H9 (cell line): Measurements from ENCODE around the gene RNF13. TPM values are rescaled to one million over a fixed set of nuclear protein-coding genes. Genes with fewer than 3 reads are reported as not detected.

ENCODE experiments used
- DNase-seq: peaks from one replicate; pipeline ENCODE4 v3.0.0-alpha.2; 2017
- H2AFZ ChIP-seq: one replicate; pipeline ENCODE4 v1.6.1; 2013; ENCODE audit warnings: mild to moderate bottlenecking, low read length, control low read depth, moderate library complexity
- H2AK5ac ChIP-seq: 2 replicates; pipeline ENCODE4 v1.6.1; 2013; ENCODE audit warnings: low read length, control low read depth, mixed read lengths; ENCODE audit not compliant: insufficient read length
- H2BK120ac ChIP-seq: one replicate; pipeline ENCODE4 v1.6.1; 2013; ENCODE audit warnings: low read depth, mild to moderate bottlenecking, low read length, control low read depth, inconsistent platforms; ENCODE audit not compliant: poor library complexity, severe bottlenecking
- H2BK12ac ChIP-seq: 2 replicates; pipeline ENCODE4 v1.6.1; 2013; ENCODE audit warnings: low read length, control low read depth, mixed read lengths, low read depth; ENCODE audit not compliant: insufficient read length
- H2BK15ac ChIP-seq: 2 replicates; pipeline ENCODE4 v1.6.1; 2013; ENCODE audit warnings: low read depth, low read length, control low read depth
- H2BK20ac ChIP-seq: one replicate; pipeline ENCODE4 v1.6.1; 2013; ENCODE audit warnings: low read depth, mild to moderate bottlenecking, low read length, control low read depth, inconsistent platforms; ENCODE audit not compliant: poor library complexity, severe bottlenecking
- H2BK5ac ChIP-seq: 2 replicates; pipeline ENCODE4 v1.6.1; 2013; ENCODE audit warnings: low read length, control low read depth, mixed read lengths; ENCODE audit not compliant: insufficient read length
- H3K14ac ChIP-seq: 2 replicates; pipeline ENCODE4 v1.6.1; 2013; ENCODE audit warnings: low read length, control low read depth; ENCODE audit not compliant: insufficient read depth
- H3K18ac ChIP-seq: 2 replicates; pipeline ENCODE4 v1.6.1; 2013; ENCODE audit warnings: low read depth, mild to moderate bottlenecking, mixed read lengths, low read length, control low read depth; ENCODE audit not compliant: insufficient read length
- H3K23ac ChIP-seq: 2 replicates; pipeline ENCODE4 v1.6.1; 2013; ENCODE audit warnings: low read length, control low read depth, mixed read lengths, low read depth; ENCODE audit not compliant: insufficient read length
- H3K23me2 ChIP-seq: 2 replicates; pipeline ENCODE4 v1.6.1; 2013; ENCODE audit warnings: low read depth, mild to moderate bottlenecking, mixed read lengths, low read length, control low read depth; ENCODE audit not compliant: insufficient read length, poor library complexity, severe bottlenecking
- H3K27ac ChIP-seq: 2 replicates; pipeline ENCODE4 v1.5.1; 2013; ENCODE audit warnings: low read length, control low read depth, mixed read lengths, low read depth; ENCODE audit not compliant: insufficient read length
- H3K27me3 ChIP-seq: 2 replicates; pipeline ENCODE4 v1.6.1; 2013; ENCODE audit warnings: low read length, control low read depth, inconsistent platforms; ENCODE audit not compliant: insufficient read depth
- H3K4ac ChIP-seq: 2 replicates; pipeline ENCODE4 v1.6.1; 2013; ENCODE audit warnings: low read depth, mild to moderate bottlenecking, control low read depth, inconsistent platforms, low read length, moderate library complexity
- H3K4me1 ChIP-seq: 2 replicates; pipeline ENCODE4 v1.6.1; 2013; ENCODE audit warnings: low read length, control low read depth, inconsistent platforms; ENCODE audit not compliant: insufficient read depth
- H3K4me2 ChIP-seq: 2 replicates; pipeline ENCODE4 v1.6.1; 2013; ENCODE audit warnings: low read length, control low read depth, mixed read lengths; ENCODE audit not compliant: insufficient read length, insufficient read depth
- H3K56ac ChIP-seq: 2 replicates; pipeline ENCODE4 v1.6.1; 2013; ENCODE audit warnings: low read depth, mild to moderate bottlenecking, mixed read lengths, low read length, control low read depth; ENCODE audit not compliant: insufficient read length
- H3K79me1 ChIP-seq: 2 replicates; pipeline ENCODE4 v1.6.1; 2013; ENCODE audit warnings: low read depth, mild to moderate bottlenecking, moderate library complexity, low read length, control low read depth, inconsistent platforms; ENCODE audit not compliant: insufficient read depth, poor library complexity, severe bottlenecking
- H3K79me2 ChIP-seq: 2 replicates; pipeline ENCODE4 v1.6.1; 2013; ENCODE audit warnings: low read length, control low read depth, inconsistent platforms; ENCODE audit not compliant: insufficient read depth
- H3K9ac ChIP-seq: 2 replicates; pipeline ENCODE4 v1.6.1; 2013; ENCODE audit warnings: low read length, control low read depth, mixed read lengths; ENCODE audit not compliant: insufficient read length; ENCODE audit errors: extremely low read depth
- H3K9me3 ChIP-seq: one replicate; pipeline ENCODE4 v1.6.1; 2013; ENCODE audit warnings: low read depth, low read length, inconsistent platforms; ENCODE audit not compliant: control insufficient read depth
- H3T11ph ChIP-seq: one replicate; pipeline ENCODE4 v1.6.1; 2013; ENCODE audit warnings: mild to moderate bottlenecking, low read length, control low read depth, inconsistent platforms
- H4K20me1 ChIP-seq: one replicate; pipeline ENCODE4 v1.6.1; 2013; ENCODE audit not compliant: control insufficient read depth, insufficient read length, insufficient read depth
- H4K5ac ChIP-seq: 2 replicates; pipeline ENCODE4 v1.6.1; 2013; ENCODE audit warnings: low read depth, mild to moderate bottlenecking, mixed read lengths, low read length, control low read depth; ENCODE audit not compliant: insufficient read length
- H4K8ac ChIP-seq: replicated peaks from 2 replicates; pipeline ENCODE4 v1.6.1; 2013; ENCODE audit warnings: low read length, control low read depth, mixed read lengths, low read depth; ENCODE audit not compliant: insufficient read length
- H4K91ac ChIP-seq: 2 replicates; pipeline ENCODE4 v1.6.1; 2013; ENCODE audit warnings: low read depth, mild to moderate bottlenecking, moderate library complexity, mixed read lengths, low read length, control low read depth; ENCODE audit not compliant: insufficient read length
- H3K27ac Mint-ChIP-seq, 3 experiments: 2 replicates in 2 of 3; 3 replicates in 1 of 3; pipeline ENCODE4 v1.8.0; 2020 to 2021; ENCODE audit warnings: mixed read lengths in 3 of 3, mild to moderate bottlenecking in 1 of 3, moderate library complexity in 1 of 3
- H3K27me3 Mint-ChIP-seq: 2 replicates; pipeline ENCODE4 v1.8.0; 2021; ENCODE audit warnings: low read depth, mild to moderate bottlenecking, moderate library complexity, mixed read lengths
- H3K36me3 Mint-ChIP-seq, 3 experiments: 2 replicates in 2 of 3; 3 replicates in 1 of 3; pipeline ENCODE4 v1.8.0; 2020 to 2021; ENCODE audit warnings: low read depth in 3 of 3, mixed read lengths in 3 of 3; ENCODE audit not compliant: insufficient read depth in 1 of 3
- H3K4me1 Mint-ChIP-seq, 2 experiments: 2 replicates each; pipeline ENCODE4 v1.8.0; 2020; ENCODE audit warnings: mixed read lengths in 2 of 2
- H3K4me3 Mint-ChIP-seq, 2 experiments: 2 replicates in 1 of 2; 3 replicates in 1 of 2; pipeline ENCODE4 v1.8.0; 2020 to 2021; ENCODE audit warnings: mild to moderate bottlenecking in 2 of 2, mixed read lengths in 2 of 2, moderate library complexity in 1 of 2
- H3K9me3 Mint-ChIP-seq, 2 experiments: 2 replicates in 1 of 2; 3 replicates in 1 of 2; pipeline ENCODE4 v1.8.0; 2020; ENCODE audit warnings: mild to moderate bottlenecking in 2 of 2, mixed read lengths in 2 of 2, moderate library complexity in 1 of 2
- CTCF ChIP-seq: fragments of 200-600 bp; sonication (generic); conservative IDR thresholded peaks from 3 replicates; pipeline ENCODE4 v1.8.0; 2021; ENCODE audit warnings: antibody characterized with exemption, mild to moderate bottlenecking
- WGBS: extraction: QIAGEN DNeasy Blood & Tissue Kit; methylation state at CpG from one replicate; pipeline ENCODE4 v1.1.7; 2013; ENCODE audit warnings: missing lambda C conversion rate, low lambda C conversion rate, mixed read lengths; ENCODE audit not compliant: insufficient read length; ENCODE audit errors: extremely low coverage; 5-methylcytosine and 5-hydroxymethylcytosine counted together
- total RNA-seq: library from RNA; stranded (reverse); gene quantifications from 2 replicates; pipeline ENCODE4 v1.2.1, GENCODE V29; 2021

Gene RNF13
- total RNA-seq, 1 experiment from 2014 or later = 23.4 TPM

- WGBS = no CpG with 5 or more reads among the region's 4 CpGs
- no peaks in the 10 kb centered on the region for H3K27me3 ChIP-seq
- no peak overlapping the region for H3K18ac ChIP-seq
- H3T11ph ChIP-seq = no peak overlapping the region
- no peaks in the 10 kb centered on the region; the same call in 1 of the 2 replicates for H3K27me3 Mint-ChIP-seq
- H3K9me3 ChIP-seq = peaks cover 19% of the 10 kb centered on the region
- H3K56ac ChIP-seq = no peak overlapping the region
- H2BK20ac ChIP-seq = no peak overlapping the region
- H3K4me1 Mint-ChIP-seq = peaks cover 2% of the 10 kb centered on the region in 2 experiments
- H3K4ac ChIP-seq = no peak overlapping the region
- no peak overlapping the region for H3K4me3 Mint-ChIP-seq
- H2BK120ac ChIP-seq = no peak overlapping the region
- no peak overlapping the region for H2BK12ac ChIP-seq
- no peak for TF ChIP-seq CTCF
- no peak overlapping the region for H3K9ac ChIP-seq
- no peak overlapping the region for H2AK5ac ChIP-seq
- no peak overlapping the region for H3K23ac ChIP-seq
- no peaks in the 10 kb centered on the region for H3K4me1 ChIP-seq
- no peak overlapping the region for H2AFZ ChIP-seq
- H3K9me3 Mint-ChIP-seq = peaks cover 64 to 66% of the 10 kb centered on the region in 2 experiments
- no peaks in the 10 kb centered on the region for H3K23me2 ChIP-seq
- H3K36me3 Mint-ChIP-seq = peaks cover 54 to 65% (median 55%) of the 10 kb centered on the region in 3 experiments
- no peak overlapping the region for H4K5ac ChIP-seq
- no peak for DNase-seq
- H4K20me1 ChIP-seq = no peaks in the 10 kb centered on the region
- peaks cover 4% of the 10 kb centered on the region; the same call in 1 of the 2 replicates for H3K79me2 ChIP-seq
- no peak overlapping the region for H3K27ac ChIP-seq
- H2BK5ac ChIP-seq = no peak overlapping the region
- H3K27ac Mint-ChIP-seq = no peak overlapping the region
- no peak overlapping the region for H3K14ac ChIP-seq
- H2BK15ac ChIP-seq = no peak overlapping the region
- no peak overlapping the region for H4K8ac ChIP-seq
- H3K79me1 ChIP-seq = peaks cover 4% of the 10 kb centered on the region
- H4K91ac ChIP-seq = no peak overlapping the region
- H3K4me2 ChIP-seq = no peak overlapping the region
Observed at GRCh38 chr3:149831321-149831720, 18.3 kb downstream of the RNF13 start.
